ENCODE data around the gene LRRC4C.

GRCh38 chr11:41020259-41020658 is 439.2 kb downstream of the LRRC4C start:
- TF ChIP-seq, protein P1, sequence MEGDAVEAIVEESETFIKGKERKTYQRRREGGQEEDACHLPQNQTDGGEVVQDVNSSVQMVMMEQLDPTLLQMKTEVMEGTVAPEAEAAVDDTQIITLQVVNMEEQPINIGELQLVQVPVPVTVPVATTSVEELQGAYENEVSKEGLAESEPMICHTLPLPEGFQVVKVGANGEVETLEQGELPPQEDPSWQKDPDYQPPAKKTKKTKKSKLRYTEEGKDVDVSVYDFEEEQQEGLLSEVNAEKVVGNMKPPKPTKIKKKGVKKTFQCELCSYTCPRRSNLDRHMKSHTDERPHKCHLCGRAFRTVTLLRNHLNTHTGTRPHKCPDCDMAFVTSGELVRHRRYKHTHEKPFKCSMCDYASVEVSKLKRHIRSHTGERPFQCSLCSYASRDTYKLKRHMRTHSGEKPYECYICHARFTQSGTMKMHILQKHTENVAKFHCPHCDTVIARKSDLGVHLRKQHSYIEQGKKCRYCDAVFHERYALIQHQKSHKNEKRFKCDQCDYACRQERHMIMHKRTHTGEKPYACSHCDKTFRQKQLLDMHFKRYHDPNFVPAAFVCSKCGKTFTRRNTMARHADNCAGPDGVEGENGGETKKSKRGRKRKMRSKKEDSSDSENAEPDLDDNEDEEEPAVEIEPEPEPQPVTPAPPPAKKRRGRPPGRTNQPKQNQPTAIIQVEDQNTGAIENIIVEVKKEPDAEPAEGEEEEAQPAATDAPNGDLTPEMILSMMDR (IDR thresholded peaks at IDR 0.05): no peak
- no peak for TF ChIP-seq EP300 (IDR thresholded peaks at IDR 0.05; ENCODE audit: borderline replicate concordance in 1 of 2, low read depth in 1 of 2, low read length in 1 of 2)
- no peak for TF ChIP-seq FOXJ3 (CRISPR knock-in tag; IDR thresholded peaks at IDR 0.05)
- TF ChIP-seq, protein P2, sequence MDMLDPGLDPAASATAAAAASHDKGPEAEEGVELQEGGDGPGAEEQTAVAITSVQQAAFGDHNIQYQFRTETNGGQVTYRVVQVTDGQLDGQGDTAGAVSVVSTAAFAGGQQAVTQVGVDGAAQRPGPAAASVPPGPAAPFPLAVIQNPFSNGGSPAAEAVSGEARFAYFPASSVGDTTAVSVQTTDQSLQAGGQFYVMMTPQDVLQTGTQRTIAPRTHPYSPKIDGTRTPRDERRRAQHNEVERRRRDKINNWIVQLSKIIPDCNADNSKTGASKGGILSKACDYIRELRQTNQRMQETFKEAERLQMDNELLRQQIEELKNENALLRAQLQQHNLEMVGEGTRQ (IDR thresholded peaks at IDR 0.05; ENCODE audit: borderline replicate concordance, low read depth, low read length): no peak
- no peak for TF ChIP-seq POLR2AphosphoS5 (IDR thresholded peaks at IDR 0.05; ENCODE audit: low read depth, low read length)
- no peak for TF ChIP-seq TCF12 (IDR thresholded peaks at IDR 0.05)
- no peak for TF ChIP-seq FOXM1 (IDR thresholded peaks at IDR 0.05; ENCODE audit: low read depth)

Data from SK-N-SH (cell line).